IMR-90 (cell line): ENCODE results near the gene FAM234B. TPM values are rescaled to one million over a fixed set of nuclear protein-coding genes. Genes with fewer than 3 reads are reported as not detected.
A peak's percentile ranks its signal among the peaks of the same experiment; 100 is the strongest.

Experiments
- ATAC-seq: fragments of 200-7000 bp; cut with Tn5 transposase; 2 replicates; pipeline ENCODE4 v1.9.1; 2020; ENCODE audit warnings: low read depth, mild to moderate bottlenecking, moderate library complexity
- BruUV-seq: library from RNA; stranded (reverse); fragments of 400-500 nt; replicated peaks from 2 replicates; lab custom pipeline; 2021; lab: Mats Ljungman, UMichigan
- CTCF ChIA-PET: fragments of 300-600 bp; formaldehyde crosslinking; extraction: SDS; loops from one replicate; lab custom pipeline; 2021; ENCODE audit warnings: antibody characterized with exemption; lab: Yijun Ruan, JAX
- POLR2A ChIA-PET: fragments of 300-600 bp; sonication (Branson Sonifier 250); formaldehyde crosslinking; loops from one replicate; lab custom pipeline; 2022; ENCODE audit warnings: antibody characterized with exemption; ENCODE audit not compliant: unreplicated experiment; lab: Charles Lee
- DNase-seq: peaks from one replicate; pipeline ENCODE4 v3.0.0; 2013
- H2AFZ ChIP-seq: replicated peaks from 2 replicates; pipeline ENCODE3; 2013; ENCODE audit warnings: low read length, mild to moderate bottlenecking; ENCODE audit not compliant: poor library complexity
- H2AK5ac ChIP-seq: 2 replicates; pipeline ENCODE4 v1.6.1; 2013; ENCODE audit warnings: low read depth, low read length, inconsistent platforms
- H2AK9ac ChIP-seq: replicated peaks from 2 replicates; pipeline ENCODE3; 2013; ENCODE audit warnings: mild to moderate bottlenecking, low read depth, low read length, moderate library complexity; ENCODE audit not compliant: poor library complexity
- H2BK120ac ChIP-seq: 2 replicates; pipeline ENCODE4 v1.6.1; 2013; ENCODE audit warnings: low read depth, low read length, inconsistent platforms
- H2BK15ac ChIP-seq: 3 replicates; pipeline ENCODE4 v1.6.1; 2013; ENCODE audit warnings: low read depth, low read length, inconsistent platforms
- H2BK20ac ChIP-seq: 2 replicates; pipeline ENCODE4 v1.6.1; 2013; ENCODE audit warnings: low read depth, mild to moderate bottlenecking, inconsistent platforms, low read length, moderate library complexity
- H2BK5ac ChIP-seq: 2 replicates; pipeline ENCODE4 v1.6.1; 2013; ENCODE audit warnings: mild to moderate bottlenecking, low read depth, low read length, inconsistent platforms; ENCODE audit not compliant: poor library complexity, severe bottlenecking
- H3K14ac ChIP-seq: replicated peaks from 2 replicates; pipeline ENCODE4 v1.6.1; 2013; ENCODE audit warnings: low read depth, low read length, inconsistent platforms
- H3K18ac ChIP-seq: 2 replicates; pipeline ENCODE4 v1.6.1; 2013; ENCODE audit warnings: low read depth, low read length, control low read depth
- H3K23ac ChIP-seq: 2 replicates; pipeline ENCODE4 v1.6.1; 2013; ENCODE audit warnings: low read depth, low read length, inconsistent platforms
- H3K27ac ChIP-seq: 2 replicates; pipeline ENCODE4 v1.5.1; 2013; ENCODE audit warnings: mild to moderate bottlenecking, control low read depth, low read length; ENCODE audit not compliant: insufficient read depth
- H3K27me3 ChIP-seq: 2 replicates; pipeline ENCODE4 v1.6.1; 2013; ENCODE audit warnings: low read length; ENCODE audit not compliant: control insufficient read depth, insufficient read depth
- H3K36me3 ChIP-seq: 2 replicates; pipeline ENCODE4 v1.6.1; 2013; ENCODE audit warnings: low read length, mixed read lengths; ENCODE audit not compliant: control insufficient read depth, insufficient read depth
- H3K4ac ChIP-seq: 2 replicates; pipeline ENCODE4 v1.6.1; 2013; ENCODE audit warnings: low read depth, low read length, inconsistent platforms
- H3K4me1 ChIP-seq: 2 replicates; pipeline ENCODE4 v1.6.1; 2013; ENCODE audit warnings: low read length, mixed read lengths; ENCODE audit not compliant: control insufficient read depth, insufficient read depth
- H3K4me2 ChIP-seq: 2 replicates; pipeline ENCODE4 v1.6.1; 2013; ENCODE audit warnings: low read depth, mild to moderate bottlenecking, control low read depth, low read length, moderate library complexity
- H3K4me3 ChIP-seq: 2 replicates; pipeline ENCODE4 v1.5.1; 2013; ENCODE audit warnings: low read depth, mild to moderate bottlenecking, control low read depth, low read length, moderate library complexity; ENCODE audit not compliant: insufficient read depth
- H3K56ac ChIP-seq: 2 replicates; pipeline ENCODE4 v1.6.1; 2013; ENCODE audit warnings: low read length, inconsistent platforms; ENCODE audit not compliant: insufficient read depth; ENCODE audit errors: extremely low read depth
- H3K79me1 ChIP-seq, 2 experiments: 2 replicates each; pipeline ENCODE4 v1.6.1; 2013; ENCODE audit warnings: low read length in 2 of 2, inconsistent platforms in 1 of 2, low read depth in 1 of 2
- H3K9ac ChIP-seq: 2 replicates; pipeline ENCODE4 v1.6.1; 2013; ENCODE audit warnings: low read depth, low read length, control low read depth
- H3K9me1 ChIP-seq: 2 replicates; pipeline ENCODE4 v1.6.1; 2013; ENCODE audit warnings: low read length, inconsistent platforms; ENCODE audit not compliant: insufficient read depth
- H3K9me3 ChIP-seq: 2 replicates; pipeline ENCODE4 v1.6.1; 2013; ENCODE audit warnings: low read length; ENCODE audit not compliant: control insufficient read depth, insufficient read depth
- H4K20me1 ChIP-seq: 2 replicates; pipeline ENCODE4 v1.6.1; 2013; ENCODE audit warnings: low read length, inconsistent platforms; ENCODE audit not compliant: insufficient read depth
- H4K5ac ChIP-seq: 2 replicates; pipeline ENCODE4 v1.6.1; 2013; ENCODE audit warnings: mild to moderate bottlenecking, low read depth, low read length, control low read depth
- H4K8ac ChIP-seq, 2 experiments: 2 replicates each; pipeline ENCODE4 v1.6.1; 2013; ENCODE audit warnings: low read depth in 2 of 2, low read length in 2 of 2, control low read depth in 1 of 2, inconsistent platforms in 1 of 2
- H4K91ac ChIP-seq: 2 replicates; pipeline ENCODE4 v1.6.1; 2013; ENCODE audit warnings: low read depth, low read length, inconsistent platforms; ENCODE audit not compliant: insufficient read depth
- BHLHE40 ChIP-seq: fragments of 150-350 bp; IDR thresholded peaks from 2 replicates; pipeline ENCODE4 v1.6.1; 2016; ENCODE audit warnings: mild to moderate bottlenecking, low read depth, low read length
- CEBPB ChIP-seq: IDR thresholded peaks from 2 replicates; pipeline ENCODE4 v1.6.1; 2012; ENCODE audit warnings: low read depth, low read length, improper control_type of control experiment
- CHD1 ChIP-seq: IDR thresholded peaks from 2 replicates; pipeline ENCODE4 v1.6.1; 2012; ENCODE audit warnings: low read depth, low read length, improper control_type of control experiment
- FOS ChIP-seq: fragments of 150-350 bp; IDR thresholded peaks from 2 replicates; pipeline ENCODE4 v1.6.1; 2016; ENCODE audit warnings: low read depth, low read length
- MAFK ChIP-seq: IDR thresholded peaks from 2 replicates; pipeline ENCODE4 v1.6.1; 2012; ENCODE audit warnings: low read depth, low read length, improper control_type of control experiment
- MAZ ChIP-seq: IDR thresholded peaks from 2 replicates; pipeline ENCODE4 v1.6.1; 2012; ENCODE audit warnings: low read depth, mild to moderate bottlenecking, low read length, improper control_type of control experiment, moderate library complexity, borderline replicate concordance
- MXI1 ChIP-seq: IDR thresholded peaks from 2 replicates; pipeline ENCODE4 v1.6.1; 2012; ENCODE audit warnings: low read depth, mild to moderate bottlenecking, low read length, moderate library complexity, borderline replicate concordance
- NFE2L2 ChIP-seq: fragments of 150-350 bp; IDR thresholded peaks from 2 replicates; pipeline ENCODE4 v1.6.1; 2016; ENCODE audit warnings: low read depth, mild to moderate bottlenecking, low read length
- POLR2A ChIP-seq: IDR thresholded peaks from 2 replicates; pipeline ENCODE4 v1.6.1; 2012; ENCODE audit warnings: mild to moderate bottlenecking, low read depth, low read length
- RAD21 ChIP-seq: IDR thresholded peaks from 2 replicates; pipeline ENCODE4 v1.6.1; 2012; ENCODE audit warnings: low read length, improper control_type of control experiment
- RCOR1 ChIP-seq: IDR thresholded peaks from 2 replicates; pipeline ENCODE4 v1.6.1; 2012; ENCODE audit warnings: mild to moderate bottlenecking, low read length, improper control_type of control experiment; ENCODE audit not compliant: insufficient replicate concordance
- RFX5 ChIP-seq: IDR thresholded peaks from 2 replicates; pipeline ENCODE4 v1.8.0; 2012; ENCODE audit warnings: low read depth, mild to moderate bottlenecking, low read length, moderate library complexity
- SMC3 ChIP-seq: fragments of 150-350 bp; IDR thresholded peaks from 2 replicates; pipeline ENCODE4 v1.6.1; 2016; ENCODE audit warnings: low read depth, mild to moderate bottlenecking, antibody characterized with exemption, low read length, moderate library complexity
- USF2 ChIP-seq: fragments of 150-350 bp; IDR thresholded peaks from 2 replicates; pipeline ENCODE4 v1.6.1; 2017; ENCODE audit warnings: mild to moderate bottlenecking, antibody characterized with exemption, low read length, low read depth
- WGBS, 2 experiments: methylation state at CpG; one replicate each; pipeline versions ENCODE4 v1.1.5 to v1.1.7; 2013; ENCODE audit warnings: missing lambda C conversion rate in 2 of 2; ENCODE audit not compliant: insufficient read length in 1 of 2; ENCODE audit errors: extremely low coverage in 2 of 2; 5-methylcytosine and 5-hydroxymethylcytosine counted together
- dilution Hi-C: fragments of 300-500 bp; cut with HindIII; formaldehyde crosslinking; loops from one replicate; pipeline ENCODE4 v1.14.3; 2018; ENCODE audit warnings: low sequenced_read_pairs; ENCODE audit not compliant: unreplicated experiment
- in situ Hi-C: fragments of 300-500 bp; cut with MboI; formaldehyde crosslinking; loops from 3 replicates; pipeline ENCODE4 v1.14.3; 2019; ENCODE audit warnings: low sequenced_read_pairs, inconsistent platforms, mixed read lengths
- intact Hi-C: fragments of 100-400 bp; cut with micrococcal nuclease; formaldehyde crosslinking; loops from 2 replicates; pipeline ENCODE4 v1.10.0; 2022
- polyA plus RNA-seq, 3 experiments: library from polyadenylated mRNA; depleted of rRNA; stranded (reverse); fragments of >200 nt; gene quantifications; 2 replicates each; pipeline ENCODE4 v1.2.3, GENCODE V29; 2012; ENCODE audit warnings: low replicate concordance in 1 of 3
- total RNA-seq: library from RNA; depleted of rRNA; stranded (reverse); fragments of >200 nt; gene quantifications from 2 replicates; pipeline ENCODE4 v1.2.3, GENCODE V29; 2012
- TF ChIP-seq, protein P1 (sequence below): conservative IDR thresholded peaks from 2 replicates; pipeline ENCODE4 v1.5.1; 2012; ENCODE audit warnings: mild to moderate bottlenecking, low read depth, low read length, improper control_type of control experiment
- TF ChIP-seq, protein P2 (sequence below): fragments of 150-350 bp; IDR thresholded peaks from 2 replicates; pipeline ENCODE4 v1.6.1; 2016; ENCODE audit warnings: low read depth, mild to moderate bottlenecking, low read length, moderate library complexity, borderline replicate concordance

FAM234B gene
- total and polyA plus RNA-seq, 2 of the 4 experiments (the other 2 are of a cell fraction), result 3.6 to 8.6 TPM

DNA sequence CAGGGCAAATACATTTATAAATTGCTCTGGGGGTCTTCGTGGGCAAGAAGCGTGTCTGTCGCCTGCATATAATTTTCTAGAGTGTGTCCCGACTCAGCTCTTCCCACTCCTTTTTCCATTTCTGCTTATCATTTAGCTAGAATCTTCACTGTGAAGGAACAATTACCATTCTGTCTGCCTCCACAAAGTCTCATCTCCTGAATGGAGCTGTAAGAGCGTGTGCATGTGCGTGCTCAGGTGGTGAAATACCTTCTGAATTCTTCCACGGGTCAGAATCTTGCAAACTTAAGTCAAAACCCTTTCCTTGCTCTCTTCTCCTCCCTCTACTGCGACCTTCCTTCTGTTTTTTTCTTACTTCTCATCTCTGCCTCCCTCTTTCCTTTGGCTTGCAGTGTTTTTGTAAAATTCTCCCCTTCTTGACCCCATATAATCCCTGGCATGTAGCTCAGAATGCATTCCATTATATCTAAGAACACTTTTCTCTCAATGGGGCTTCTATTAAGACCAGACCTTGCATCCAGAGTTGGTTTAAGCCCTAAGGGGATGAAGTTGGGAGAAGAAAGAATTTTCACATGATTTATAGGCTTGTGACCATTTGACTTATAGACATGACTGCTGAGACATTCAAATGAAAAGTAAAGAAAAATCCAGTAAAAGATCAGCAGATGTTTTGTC is 84.2 kb downstream of the FAM234B start:
- dilution Hi-C loops (no loop called here), intact Hi-C loops (no loop called here), in situ Hi-C loops (no loop called here)
- Histone ChIP-seq H3K27me3 (no peaks in the 10 kb centered on the region), H4K91ac (no peak overlapping the region), H3K9ac (no peak overlapping the region), H3K4ac (no peak overlapping the region), H3K4me2 (no peak overlapping the region), H3K9me3 (no peaks in the 10 kb centered on the region), H4K20me1 (no peaks in the 10 kb centered on the region), H3K14ac (no peak overlapping the region), H3K36me3 (no peaks in the 10 kb centered on the region), H2AFZ (no peak overlapping the region), H3K23ac (no peak overlapping the region), H4K5ac (no peak overlapping the region), H4K8ac (no peak overlapping the region), H3K4me1 (peaks cover 10% of the 10 kb centered on the region), H2AK9ac (peak overlapping the region; percentile 44), H3K4me3 (no peak overlapping the region), H2BK120ac (no peak overlapping the region), H2BK15ac (no peak overlapping the region), H3K79me1 (no peaks in the 10 kb centered on the region), H3K9me1 (peaks cover 11% of the 10 kb centered on the region), H3K56ac (no peak overlapping the region), H3K18ac (no peak overlapping the region), H2AK5ac (no peak overlapping the region), H3K27ac (no peak overlapping the region), H2BK20ac (no peak overlapping the region), H2BK5ac (no peak overlapping the region)
- WGBS, 2 experiments, result 100% methylated on average over 3 of the region's 8 CpGs; no CpG with 5 or more reads in 1 of the 2 experiments
- no TSS peak for BruUV-seq
- ATAC-seq (0 out of 2 replicates have a peak, but pooled peaks have one; percentile 13), DNase-seq (no peak)
- ChIA-PET POLR2A (interaction anchor here (0.5 kb wide), 1 partner anchor 68 kb away, joined by 4 read pairs; the partner anchor contains the start of gene EMP1), CTCF (no interaction called here)
- TF ChIP-seq RCOR1 (no peak), USF2 (no peak), POLR2A (no peak), NFE2L2 (no peak), CEBPB (no peak), CHD1 (no peak), BHLHE40 (no peak), RFX5 (no peak), MAFK (no peak), RAD21 (no peak), MAZ (no peak), SMC3 (no peak), FOS (no peak), MXI1 (no peak)
- TF ChIP-seq, protein P1, sequence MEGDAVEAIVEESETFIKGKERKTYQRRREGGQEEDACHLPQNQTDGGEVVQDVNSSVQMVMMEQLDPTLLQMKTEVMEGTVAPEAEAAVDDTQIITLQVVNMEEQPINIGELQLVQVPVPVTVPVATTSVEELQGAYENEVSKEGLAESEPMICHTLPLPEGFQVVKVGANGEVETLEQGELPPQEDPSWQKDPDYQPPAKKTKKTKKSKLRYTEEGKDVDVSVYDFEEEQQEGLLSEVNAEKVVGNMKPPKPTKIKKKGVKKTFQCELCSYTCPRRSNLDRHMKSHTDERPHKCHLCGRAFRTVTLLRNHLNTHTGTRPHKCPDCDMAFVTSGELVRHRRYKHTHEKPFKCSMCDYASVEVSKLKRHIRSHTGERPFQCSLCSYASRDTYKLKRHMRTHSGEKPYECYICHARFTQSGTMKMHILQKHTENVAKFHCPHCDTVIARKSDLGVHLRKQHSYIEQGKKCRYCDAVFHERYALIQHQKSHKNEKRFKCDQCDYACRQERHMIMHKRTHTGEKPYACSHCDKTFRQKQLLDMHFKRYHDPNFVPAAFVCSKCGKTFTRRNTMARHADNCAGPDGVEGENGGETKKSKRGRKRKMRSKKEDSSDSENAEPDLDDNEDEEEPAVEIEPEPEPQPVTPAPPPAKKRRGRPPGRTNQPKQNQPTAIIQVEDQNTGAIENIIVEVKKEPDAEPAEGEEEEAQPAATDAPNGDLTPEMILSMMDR, result no peak
- TF ChIP-seq, protein P2, sequence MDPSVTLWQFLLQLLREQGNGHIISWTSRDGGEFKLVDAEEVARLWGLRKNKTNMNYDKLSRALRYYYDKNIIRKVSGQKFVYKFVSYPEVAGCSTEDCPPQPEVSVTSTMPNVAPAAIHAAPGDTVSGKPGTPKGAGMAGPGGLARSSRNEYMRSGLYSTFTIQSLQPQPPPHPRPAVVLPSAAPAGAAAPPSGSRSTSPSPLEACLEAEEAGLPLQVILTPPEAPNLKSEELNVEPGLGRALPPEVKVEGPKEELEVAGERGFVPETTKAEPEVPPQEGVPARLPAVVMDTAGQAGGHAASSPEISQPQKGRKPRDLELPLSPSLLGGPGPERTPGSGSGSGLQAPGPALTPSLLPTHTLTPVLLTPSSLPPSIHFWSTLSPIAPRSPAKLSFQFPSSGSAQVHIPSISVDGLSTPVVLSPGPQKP, result no peak
